Inflammatory macrophage (primary cell): ENCODE data around the gene SLC16A7.

Experiments used
- DNase-seq, 2 donors: peaks; one replicate each; pipeline ENCODE4 v3.0.0-alpha.2; 2020 to 2022

Gene SLC16A7

DNA sequence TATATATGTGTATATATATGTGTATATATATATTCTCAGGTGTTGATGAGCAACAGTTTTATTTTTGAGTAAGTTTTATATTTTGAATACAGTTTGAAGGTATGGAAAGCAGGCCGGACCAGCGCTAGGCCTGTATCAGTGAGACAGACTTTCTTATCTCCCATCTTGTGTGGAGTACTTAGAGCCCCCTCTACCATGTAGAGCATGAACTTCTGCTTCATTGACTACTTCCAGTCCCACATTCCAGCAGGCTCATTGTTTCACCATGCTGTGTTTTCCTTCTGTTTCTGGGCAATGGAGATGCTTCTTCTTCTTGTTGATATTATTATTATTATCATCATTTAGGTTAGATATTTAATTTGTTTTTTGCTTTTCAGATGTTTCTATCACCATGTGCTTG, 76.4 kb downstream of the SLC16A7 start:
- no peak for DNase-seq

DNA sequence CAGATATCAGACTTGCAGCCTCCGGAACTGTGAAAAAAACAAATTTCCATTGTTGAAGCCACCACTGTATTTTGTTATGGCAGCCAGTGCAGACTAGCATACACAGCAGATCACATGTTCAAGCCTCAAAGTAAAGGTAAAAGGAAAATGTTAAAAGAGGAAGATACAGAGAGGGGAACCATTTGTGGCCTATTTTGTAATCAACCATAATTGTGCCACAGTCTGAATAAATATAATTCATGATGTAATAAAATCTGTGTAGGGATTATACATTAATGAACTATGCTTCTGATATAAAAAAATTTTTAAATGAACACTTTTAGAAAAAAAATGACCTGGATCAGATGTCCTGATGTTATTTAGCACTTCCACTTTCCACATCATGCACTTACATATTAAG, 79.6 kb downstream of the SLC16A7 start:
- peak; percentile 11 to 62 for DNase-seq

DNA sequence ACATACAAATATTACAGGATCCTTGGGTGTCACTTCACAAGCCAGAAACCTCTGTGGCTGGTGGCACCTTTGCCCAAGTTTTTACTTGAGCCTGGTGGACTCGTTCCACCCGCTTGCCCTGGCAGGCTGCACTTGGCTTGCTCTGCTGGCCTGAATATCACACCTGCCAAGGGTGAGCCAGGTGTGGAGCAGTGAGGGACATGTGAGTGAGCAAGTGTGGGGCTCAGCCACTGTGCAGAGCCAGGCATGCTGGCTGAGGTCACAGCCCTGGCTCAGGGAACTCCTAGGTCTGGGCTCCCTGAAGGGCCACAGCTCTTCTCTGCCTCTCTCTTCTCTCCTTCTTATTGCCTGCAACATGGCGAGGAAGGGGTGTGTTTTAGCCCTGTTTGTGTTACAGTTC, 82.0 kb downstream of the SLC16A7 start:
- DNase-seq = no peak

DNA sequence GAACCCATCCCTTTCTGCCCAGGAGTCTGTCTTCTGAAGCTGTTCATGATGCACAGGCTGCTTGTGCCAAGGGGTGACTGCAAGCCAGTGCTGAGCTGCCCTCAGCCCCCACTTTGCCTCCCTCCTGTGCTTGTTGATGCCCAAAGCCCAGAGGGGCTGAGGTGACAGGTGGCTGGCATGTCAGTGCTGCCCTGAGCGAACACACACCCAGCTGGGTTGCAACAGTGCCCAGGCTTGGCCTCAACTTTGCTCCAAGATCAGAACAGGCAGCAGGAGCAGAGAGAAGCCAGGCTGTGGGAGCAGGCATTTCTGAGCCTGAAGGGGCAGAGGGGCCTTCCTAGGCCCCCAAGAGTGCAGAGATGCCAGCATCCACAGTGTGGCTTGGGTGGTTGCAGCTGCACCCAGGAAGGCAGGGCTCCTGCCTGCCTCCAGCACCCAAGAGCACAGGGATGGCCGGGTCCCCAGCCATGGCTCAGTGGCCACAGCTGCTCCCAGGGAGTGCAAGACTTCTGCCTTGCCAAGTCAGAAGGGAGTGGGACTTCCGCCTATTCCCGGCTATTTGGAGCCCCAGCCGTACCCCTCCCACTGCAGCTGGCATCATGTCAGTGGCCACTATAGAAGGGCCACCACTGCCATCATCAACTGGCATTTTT, 83.1 kb downstream of the SLC16A7 start:
- no peak for DNase-seq

DNA sequence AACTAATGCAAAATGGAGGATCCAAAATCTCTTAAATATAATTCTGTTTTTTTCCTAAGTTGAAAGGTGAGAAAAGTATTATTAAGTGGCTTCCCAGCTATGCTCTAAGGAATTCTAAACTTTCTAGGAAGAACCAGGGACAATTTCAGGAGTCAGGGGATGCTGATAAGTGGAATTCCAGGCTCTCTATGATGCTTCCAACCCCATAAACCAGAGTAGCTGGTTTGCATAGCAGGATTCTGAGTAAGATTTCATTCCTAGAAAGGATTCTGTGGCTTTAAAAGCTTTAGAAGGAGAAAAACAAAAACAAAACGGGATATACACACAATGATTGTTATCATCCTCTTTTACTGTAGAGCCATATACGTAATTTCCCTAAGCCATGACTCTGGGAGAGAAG, 93.9 kb downstream of the SLC16A7 start:
- DNase-seq = no peak

DNA sequence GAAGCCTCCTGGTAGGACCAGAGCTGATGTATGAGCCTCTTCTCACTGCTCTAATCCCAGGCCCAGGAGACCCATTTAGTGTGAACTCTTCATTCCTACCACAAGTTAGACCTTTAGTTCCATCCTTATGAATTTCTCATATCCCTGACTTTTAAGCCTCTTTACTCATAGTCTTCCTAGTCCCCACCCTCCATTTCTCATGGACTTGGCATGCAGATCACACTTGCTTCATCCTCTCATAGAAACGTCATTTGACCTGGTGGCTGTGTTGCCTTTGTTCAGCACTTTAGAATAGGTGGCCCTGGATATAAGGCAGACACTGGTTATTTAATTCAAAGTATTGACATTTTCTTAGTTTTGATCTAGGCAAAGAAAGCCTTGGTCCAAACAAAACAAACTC, 99.5 kb downstream of the SLC16A7 start:
- DNase-seq = no peak

DNA sequence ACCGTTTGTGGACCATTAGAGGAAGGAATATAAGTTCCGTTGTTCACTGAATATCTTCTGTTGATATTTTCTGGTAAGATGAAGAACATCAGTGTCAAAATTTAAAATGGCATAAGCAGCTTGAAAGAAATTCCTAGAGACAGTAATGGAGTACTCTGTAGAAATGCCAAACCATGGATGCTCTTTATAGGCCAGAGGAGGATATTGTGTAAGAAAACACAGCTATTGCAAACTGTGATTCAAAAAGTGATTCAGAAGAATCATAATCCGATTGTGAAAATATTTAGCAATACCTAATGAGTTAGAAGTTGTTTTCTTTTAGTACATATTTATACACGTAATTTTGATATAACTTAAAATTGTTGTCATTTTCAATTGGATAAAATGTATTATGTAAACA, 102.8 kb downstream of the SLC16A7 start:
- peak; percentile 37 to 85 for DNase-seq

DNA sequence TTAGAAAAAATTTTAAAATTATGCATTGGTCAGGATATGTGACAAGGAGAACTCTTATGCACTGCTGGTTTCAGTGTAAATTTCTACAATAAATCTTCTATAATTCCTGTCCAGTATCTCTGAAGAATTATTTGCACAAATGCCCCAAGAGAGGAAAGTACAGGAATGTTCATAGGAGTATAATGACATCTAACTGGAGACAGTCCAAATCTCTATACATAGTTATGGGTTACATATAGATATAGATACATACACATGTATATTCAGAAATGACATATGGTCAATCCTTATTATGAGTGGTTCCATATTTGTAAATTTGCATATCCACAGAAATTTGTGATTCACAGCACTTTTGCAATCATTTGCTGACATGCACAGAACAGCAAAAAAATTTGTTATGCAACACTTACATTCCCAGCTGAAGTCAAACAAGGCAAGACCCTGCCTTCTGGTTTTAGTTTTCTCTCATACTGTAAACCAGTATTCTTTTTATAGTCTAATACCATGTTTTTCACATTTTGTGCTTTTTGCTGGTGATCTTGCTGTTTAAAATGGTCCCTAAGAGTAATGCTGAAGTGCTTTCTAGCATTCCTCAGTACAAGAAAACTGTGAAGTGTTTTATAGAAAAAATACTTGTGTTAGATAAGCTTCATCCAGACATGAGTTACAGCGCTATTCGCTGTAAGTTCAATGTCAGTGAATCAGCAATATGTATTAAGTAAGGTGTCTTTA, 103.8 kb downstream of the SLC16A7 start:
- DNase-seq = peak; percentile 52 to 78

DNA sequence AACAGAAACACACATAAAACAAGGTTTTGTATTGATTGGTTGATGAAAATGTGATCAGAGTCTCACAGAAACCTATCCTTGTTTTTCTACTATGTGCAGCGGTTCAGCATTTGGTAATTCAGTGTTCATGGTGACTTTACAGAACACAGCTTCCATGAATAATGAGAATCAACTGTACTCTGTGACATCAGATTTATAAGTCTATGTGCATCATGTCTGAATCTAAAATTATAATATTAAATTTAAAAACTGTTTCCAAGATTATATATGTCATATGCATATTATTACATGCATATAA, 104.3 kb downstream of the SLC16A7 start:
- DNase-seq = no peak

DNA sequence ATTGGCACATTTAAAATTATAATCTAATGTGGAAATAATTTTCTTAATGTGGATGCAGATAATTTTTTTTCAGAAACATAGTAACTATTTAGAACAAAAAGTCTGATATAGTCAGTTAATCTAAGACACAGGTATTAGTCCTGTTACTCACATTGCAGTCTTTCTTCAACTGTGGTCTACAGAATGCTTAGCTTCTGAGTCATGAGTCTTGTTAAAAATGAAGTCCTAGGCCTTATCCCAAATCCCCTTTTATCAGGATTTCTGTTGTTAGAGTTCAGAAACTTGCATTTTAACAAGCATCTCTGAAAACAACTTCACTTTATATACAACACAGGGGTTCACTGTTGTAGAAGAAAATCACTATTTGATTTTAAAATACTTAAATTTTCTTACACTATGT, 112.2 kb downstream of the SLC16A7 start:
- DNase-seq = no peak

DNA sequence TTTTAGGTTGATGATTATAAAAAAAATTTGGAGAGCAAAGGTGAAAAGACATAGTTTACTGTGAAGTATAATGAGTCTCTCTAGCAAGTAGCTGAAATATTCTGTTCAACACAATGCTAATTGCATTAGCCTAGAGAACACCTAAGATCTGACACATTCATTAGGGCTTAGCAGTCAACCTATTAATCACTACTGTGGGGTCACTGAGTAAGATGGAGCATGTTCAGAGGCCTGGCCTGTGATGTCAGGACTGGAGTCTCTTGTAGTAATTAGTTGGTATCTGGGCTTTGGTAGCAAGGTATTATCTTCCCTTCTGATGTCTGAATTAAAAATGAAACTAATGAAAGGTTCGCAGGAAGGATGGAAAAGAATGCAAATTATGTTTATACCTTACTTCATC, 112.7 kb downstream of the SLC16A7 start:
- DNase-seq = no peak

DNA sequence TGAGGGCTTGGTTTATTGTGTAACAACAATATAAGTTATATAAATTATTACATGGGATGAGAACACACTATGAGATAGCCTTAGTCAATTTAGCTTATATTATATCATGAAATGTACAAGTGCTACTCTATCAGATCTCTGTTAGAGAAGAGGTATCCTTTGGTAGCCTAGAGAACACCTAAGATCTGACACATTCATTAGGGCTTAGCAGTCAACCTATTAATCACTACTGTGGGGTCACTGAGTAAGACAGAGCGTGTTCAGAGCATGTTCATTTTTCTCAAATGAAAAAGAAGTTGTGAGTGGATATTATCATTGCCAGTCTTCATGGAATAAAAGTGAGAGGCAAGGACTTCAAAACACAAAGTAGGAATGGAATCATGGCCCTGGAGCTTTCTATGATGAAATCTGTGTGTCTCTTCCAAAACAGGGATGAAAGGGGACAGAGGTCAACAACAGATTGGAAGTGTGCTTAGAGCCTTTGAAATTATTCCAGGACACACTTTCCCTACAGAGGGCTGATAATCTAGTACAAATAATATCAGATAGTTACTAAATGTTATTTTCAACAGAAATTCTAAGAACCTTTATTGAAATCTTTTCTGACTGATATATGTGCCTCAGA, 114.3 kb downstream of the SLC16A7 start:
- no peak for DNase-seq

DNA sequence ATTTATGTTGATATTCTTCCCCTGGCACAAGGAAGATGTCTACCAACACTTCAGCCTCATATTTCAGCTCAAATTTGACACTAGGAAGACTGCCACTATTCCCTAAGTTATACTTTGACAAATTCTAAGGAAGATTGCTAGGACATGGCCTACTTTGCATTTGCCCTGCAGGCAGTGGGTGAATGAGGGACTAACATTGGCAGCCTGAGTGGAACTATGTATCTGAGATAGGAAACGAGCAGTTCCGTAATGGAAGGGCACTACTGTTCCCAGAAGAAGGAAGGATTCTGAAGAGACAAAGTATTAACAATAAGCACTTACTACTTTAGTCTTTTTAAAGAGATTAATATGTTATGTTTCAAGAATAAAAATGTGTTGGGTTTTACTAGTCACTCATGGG, 115.1 kb downstream of the SLC16A7 start:
- no peak for DNase-seq

DNA sequence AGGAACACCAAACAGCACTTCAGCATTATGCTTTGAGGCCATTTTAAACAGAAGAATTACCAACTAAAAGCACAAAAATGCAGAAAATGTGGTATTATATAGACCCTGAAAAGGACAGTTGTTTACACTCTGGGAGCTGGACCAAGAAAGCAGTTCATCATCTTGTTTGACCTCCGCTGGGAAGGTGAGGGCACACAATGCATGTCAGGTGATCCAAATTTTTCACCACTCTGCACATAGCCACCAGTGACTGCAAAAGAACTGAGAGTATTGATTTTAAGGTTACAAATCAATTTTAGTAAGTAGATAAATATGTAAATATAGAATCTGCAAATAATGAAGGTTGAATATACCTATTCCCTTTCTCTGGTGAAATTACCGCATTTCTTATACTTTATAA, 119.6 kb downstream of the SLC16A7 start:
- no peak for DNase-seq

DNA sequence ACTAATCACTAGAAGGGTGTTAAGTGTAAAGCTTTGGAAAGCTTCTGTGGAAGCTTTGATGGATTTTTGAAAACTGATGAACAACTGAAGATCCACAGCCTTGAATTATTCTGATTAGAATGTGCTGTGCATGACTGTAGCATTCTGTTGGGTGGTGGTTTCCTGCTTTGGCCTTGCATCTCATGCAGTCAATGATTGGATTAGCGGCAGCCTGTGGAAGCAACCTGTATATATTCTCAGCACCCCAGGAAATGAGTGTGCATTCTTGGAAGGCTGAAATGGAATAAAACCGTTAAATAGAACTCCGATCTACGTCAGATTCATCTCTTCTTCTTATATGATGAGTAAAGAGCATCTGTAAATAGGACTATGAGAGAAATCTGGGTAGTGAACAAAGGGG, 120.2 kb downstream of the SLC16A7 start:
- DNase-seq = no peak

DNA sequence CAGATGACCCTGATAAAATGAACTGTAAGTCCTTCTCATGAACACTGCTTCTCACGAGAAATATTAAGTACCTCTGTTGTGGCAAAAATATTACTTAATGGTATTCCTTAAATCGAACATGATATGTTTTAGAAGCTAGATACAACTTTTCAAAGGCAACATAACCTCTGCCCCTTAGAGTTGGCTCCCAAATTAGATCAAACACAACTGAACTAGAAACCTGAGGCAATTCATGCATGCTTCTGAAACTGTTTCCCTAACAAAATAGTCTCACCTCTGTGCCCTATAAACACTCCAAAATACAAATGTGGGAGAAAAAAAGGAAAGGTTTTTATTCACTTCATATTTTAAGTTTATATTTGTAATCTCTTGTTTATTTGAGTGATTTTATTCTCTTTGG, 121.6 kb downstream of the SLC16A7 start:
- no peak for DNase-seq

DNA sequence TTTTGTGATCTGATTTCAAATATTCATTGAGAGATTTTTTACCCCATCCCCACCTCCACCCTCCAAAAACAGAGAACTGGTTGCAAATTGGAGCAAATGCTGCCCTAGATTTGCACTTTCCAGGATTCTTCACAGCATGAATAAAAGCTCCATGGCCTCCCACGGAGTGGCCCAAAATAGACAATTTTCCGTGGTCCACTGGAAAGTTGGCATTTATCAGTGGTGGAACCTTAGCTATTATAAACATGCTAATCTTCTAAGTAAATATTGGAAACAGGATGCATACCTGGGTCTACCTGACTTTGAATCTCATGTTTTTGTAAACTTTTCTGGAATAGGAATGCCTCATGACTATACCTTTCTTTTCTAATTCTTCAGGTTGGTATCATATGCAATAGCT, 123.9 kb downstream of the SLC16A7 start:
- DNase-seq = no peak

DNA sequence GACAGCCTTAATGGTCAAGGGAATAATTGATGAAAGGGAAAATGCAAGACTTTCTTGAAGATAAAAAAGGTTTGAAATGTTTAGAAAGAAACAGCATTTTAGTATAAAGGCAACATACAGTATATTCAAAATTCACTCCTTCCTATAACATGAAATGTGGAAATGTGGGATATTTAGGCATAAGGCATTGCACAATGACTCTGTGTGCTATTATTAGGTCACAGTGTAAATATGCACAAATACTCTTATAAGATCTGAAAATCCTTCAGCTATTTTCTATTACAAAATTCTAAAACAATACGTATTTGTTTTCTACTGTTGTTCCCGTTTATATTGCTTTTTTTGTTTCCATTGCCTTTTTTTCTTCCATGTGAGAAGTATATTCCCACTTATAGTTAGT, 127.7 kb downstream of the SLC16A7 start:
- no peak for DNase-seq

DNA sequence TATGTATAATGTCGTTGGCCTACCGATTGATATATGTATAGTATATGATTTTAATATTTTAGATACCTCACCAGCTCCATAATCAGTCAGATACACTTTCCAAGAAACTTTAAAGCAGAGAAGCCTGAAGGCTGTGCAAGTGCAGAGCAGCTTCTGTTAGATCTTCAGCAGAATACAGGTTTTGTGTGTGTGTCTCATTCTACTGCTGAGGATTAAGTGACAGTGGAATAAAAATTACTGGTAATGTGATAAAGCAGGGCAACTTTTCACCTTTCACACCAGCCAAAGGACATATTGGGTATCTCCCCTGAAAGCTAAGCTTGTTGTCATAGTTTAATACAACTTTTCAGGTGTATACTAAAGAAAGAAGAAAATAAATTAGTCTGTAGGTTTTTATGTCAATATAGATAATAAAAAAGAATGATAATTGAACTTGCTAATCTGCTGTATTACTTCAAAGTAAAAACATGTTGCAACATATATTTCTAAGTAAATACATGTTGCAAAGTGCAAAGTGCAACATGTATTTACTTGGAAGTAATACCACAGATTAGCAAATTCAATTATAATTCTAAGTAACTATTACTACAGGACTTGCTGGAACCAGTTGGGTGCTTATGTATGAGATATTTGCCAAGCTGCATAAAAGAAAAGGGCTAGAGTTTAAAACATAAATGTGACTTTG, 128.3 kb downstream of the SLC16A7 start:
- peak in 1 of 2 donors; percentile 10 for DNase-seq

DNA sequence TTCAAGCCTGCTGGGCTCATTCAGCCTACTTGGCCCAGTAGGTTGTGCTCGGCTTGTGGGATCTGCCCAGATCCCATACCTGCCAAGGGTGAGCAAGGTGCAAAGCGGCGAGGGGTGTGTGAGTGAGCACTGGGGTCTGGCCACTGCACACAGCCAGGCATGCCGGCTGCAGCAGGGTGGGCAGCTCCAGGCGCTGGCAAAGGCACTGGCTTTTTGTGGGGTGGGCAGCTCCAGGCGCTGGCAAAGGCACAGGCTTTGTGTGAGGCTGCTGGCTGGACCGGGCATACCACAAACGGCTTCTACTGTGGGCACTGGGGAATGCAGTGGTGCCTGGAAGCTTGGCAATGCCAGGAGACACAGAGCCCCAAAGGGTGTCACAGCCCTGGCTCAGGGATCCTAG, 137.4 kb downstream of the SLC16A7 start:
- DNase-seq = no peak

DNA sequence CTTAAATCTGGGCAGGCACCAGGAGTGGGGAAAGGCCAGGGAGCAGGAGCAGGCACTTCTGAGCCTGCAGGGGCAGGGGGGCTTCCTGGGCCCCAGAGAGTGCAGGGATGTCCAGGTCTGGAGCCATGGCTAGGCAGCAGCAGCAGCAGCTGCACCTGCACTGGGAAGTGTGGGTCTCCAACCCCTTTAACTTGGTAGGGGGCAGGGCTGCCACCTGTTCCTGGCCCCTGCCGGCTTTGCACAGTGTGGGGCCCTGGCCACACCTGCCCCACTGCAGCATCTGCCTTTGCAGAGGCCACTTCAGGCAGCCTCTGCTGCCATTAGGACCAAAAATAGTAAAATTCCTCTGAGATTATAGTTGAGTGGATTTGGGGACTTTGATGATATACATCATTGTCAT, 138.5 kb downstream of the SLC16A7 start:
- no peak for DNase-seq

DNA sequence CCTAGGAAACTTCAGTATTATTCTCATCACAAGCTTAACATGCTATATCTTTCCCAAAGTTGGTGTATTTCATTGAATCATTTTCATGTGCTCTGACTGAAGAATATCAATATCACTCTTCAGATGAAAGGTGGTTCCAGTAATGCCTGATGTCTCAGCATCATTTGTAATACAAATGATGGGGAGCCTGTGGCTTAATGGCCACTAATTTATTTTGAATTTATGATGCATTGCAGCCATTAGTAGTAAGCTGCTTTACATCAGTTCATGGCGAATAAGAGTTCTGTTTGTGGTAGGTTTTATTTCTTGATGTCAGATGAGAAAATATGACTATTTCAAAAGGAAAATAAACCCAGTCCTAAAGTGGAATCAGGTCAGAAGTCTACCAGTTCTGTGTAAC, 139.4 kb downstream of the SLC16A7 start:
- no peak for DNase-seq

DNA sequence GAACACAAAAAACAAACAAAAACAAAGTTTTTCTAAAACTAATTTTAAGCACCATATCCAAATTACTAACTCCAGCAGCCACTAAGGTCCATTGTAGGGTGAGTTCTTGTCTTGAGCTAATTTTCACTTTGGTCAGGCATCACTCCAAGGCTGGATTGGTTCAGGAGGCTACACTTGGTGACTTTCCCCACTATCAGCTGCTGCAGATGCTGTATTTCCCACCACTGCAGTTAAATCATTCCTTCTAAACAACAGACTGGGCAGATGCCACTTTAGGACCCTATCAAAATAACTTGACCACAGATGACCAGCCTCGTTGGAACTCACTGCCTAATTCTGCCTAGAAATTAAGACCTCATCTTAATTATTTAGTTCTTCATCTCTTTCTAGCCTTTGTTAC, 140.5 kb downstream of the SLC16A7 start:
- DNase-seq = no peak

DNA sequence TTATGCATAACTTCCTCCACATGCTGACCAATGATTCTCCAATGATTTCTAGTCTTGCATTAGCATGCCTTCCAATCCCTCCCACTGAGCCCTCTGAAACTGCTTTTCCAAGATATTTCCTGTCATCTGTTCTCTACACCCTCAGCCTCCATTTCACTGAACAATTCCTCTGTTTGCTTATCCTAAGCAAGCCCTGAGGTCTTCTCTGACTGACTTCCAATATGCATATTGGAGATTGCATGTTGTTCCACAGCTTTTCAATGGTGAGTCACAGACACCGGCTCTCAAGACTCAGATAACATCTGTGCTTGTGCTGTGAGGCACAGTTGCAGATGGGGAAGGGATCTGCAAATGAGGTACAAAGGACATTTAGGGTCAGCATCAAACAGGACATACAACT, 141.0 kb downstream of the SLC16A7 start:
- DNase-seq = no peak
